A549 (cell line): ENCODE measurements around the gene RIPOR2.

Experiments used
- BHLHE40 ChIP-seq: IDR thresholded peaks from 2 replicates; pipeline ENCODE4 v1.6.1; 2012; ENCODE audit warnings: low read depth, low read length, inconsistent platforms
- CBX8 ChIP-seq: fragments of 200-600 bp; sonication (generic); IDR thresholded peaks from 2 replicates; pipeline ENCODE4 v1.6.1; 2016
- CEBPB ChIP-seq, 2 experiments: fragments of >200 bp in 1 of 2; sonication (Bioruptor Twin) in 1 of 2; formaldehyde crosslinking in 1 of 2; IDR thresholded peaks; 2 replicates each; pipeline ENCODE4 v1.6.1; 2012 to 2016
- CHD2 ChIP-seq: fragments of 150-350 bp; IDR thresholded peaks from 2 replicates; pipeline ENCODE4 v1.6.1; 2014; ENCODE audit warnings: low read length; ENCODE audit not compliant: partially characterized antibody
- CTCF ChIP-seq: fragments of >200 bp; sonication (Bioruptor Twin); formaldehyde crosslinking; IDR thresholded peaks from 3 replicates; pipeline ENCODE4 v1.5.1; 2016
- EP300 ChIP-seq, 2 experiments: fragments of >200 bp; sonication (Bioruptor Twin); formaldehyde crosslinking; IDR thresholded peaks; 2 replicates in 1 of 2; 3 replicates in 1 of 2; pipeline ENCODE4 v1.6.1; 2016 to 2017
- FOSL2 ChIP-seq, 2 experiments: fragments of 450-650 bp in 1 of 2; fragments of >200 bp in 1 of 2; sonication (Bioruptor Twin) in 1 of 2; formaldehyde crosslinking; IDR thresholded peaks; 2 replicates each; pipeline versions ENCODE4 v1.5.0 to v1.6.1; 2016 to 2020; ENCODE audit warnings: mild to moderate bottlenecking in 1 of 2, moderate library complexity in 1 of 2
- HDAC2 ChIP-seq: fragments of 200-600 bp; sonication (generic); IDR thresholded peaks from 2 replicates; pipeline ENCODE4 v1.6.1; 2016
- HMGXB4 ChIP-seq: fragments of 250-450 bp; sonication (Bioruptor Pico); IDR thresholded peaks from 2 replicates; pipeline ENCODE4 v1.5.0; 2021; ENCODE audit warnings: mild to moderate bottlenecking, moderate library complexity, borderline replicate concordance
- MYC ChIP-seq: IDR thresholded peaks from 2 replicates; pipeline ENCODE4 v1.6.1; 2012; ENCODE audit warnings: mild to moderate bottlenecking, inconsistent platforms, low read length, improper control_type of control experiment, borderline replicate concordance
- NR3C1 ChIP-seq: fragments of >200 bp; sonication (Bioruptor Twin); formaldehyde crosslinking; IDR thresholded peaks from 3 replicates; pipeline ENCODE4 v1.6.1; 2017
- POLR2A ChIP-seq: IDR thresholded peaks from 2 replicates; pipeline ENCODE4 v1.6.1; 2012; ENCODE audit warnings: mild to moderate bottlenecking, low read length
- RFX5 ChIP-seq: fragments of 450-650 bp; IDR thresholded peaks from 2 replicates; pipeline ENCODE4 v1.7.1; 2014; ENCODE audit warnings: antibody characterized with exemption, mild to moderate bottlenecking, moderate library complexity
- TF ChIP-seq, protein P1 (sequence below): fragments of 200-600 bp; sonication (generic); IDR thresholded peaks from 2 replicates; pipeline ENCODE4 v1.6.1; 2016; ENCODE audit warnings: antibody characterized with exemption, mild to moderate bottlenecking, moderate library complexity

DNA sequence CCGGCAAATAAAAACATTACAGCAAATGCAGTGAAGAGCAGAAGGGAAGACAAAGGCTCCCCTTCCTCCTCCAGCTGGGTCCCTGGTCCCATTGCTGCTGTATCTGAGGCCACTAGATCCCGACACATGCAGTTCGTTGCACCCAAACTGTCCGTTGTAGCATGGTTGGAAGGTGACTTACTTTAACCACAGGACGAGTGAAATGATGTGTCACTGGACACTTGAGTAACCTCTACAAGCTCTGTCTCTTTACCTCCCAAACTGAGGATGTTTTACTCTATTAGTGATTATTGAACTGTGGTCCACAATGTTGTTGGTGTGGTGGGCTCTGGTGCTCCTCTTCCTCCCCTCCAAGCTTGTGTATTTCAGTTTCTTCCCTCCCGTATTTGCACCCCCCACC lies 90.9 kb downstream of the RIPOR2 start:
- no peak for TF ChIP-seq MYC
- TF ChIP-seq FOSL2 (IDR thresholded peaks at IDR 0.05): no peak
- TF ChIP-seq FOSL2 (CRISPR knock-in tag; IDR thresholded peaks at IDR 0.05): no peak
- no peak for TF ChIP-seq RFX5
- no peak for TF ChIP-seq EP300 (IDR thresholded peaks at IDR 0.05)
- TF ChIP-seq CEBPB (IDR thresholded peaks at IDR 0.05): no peak
- no peak for TF ChIP-seq CBX8
- TF ChIP-seq CTCF: no peak
- TF ChIP-seq, protein P1, sequence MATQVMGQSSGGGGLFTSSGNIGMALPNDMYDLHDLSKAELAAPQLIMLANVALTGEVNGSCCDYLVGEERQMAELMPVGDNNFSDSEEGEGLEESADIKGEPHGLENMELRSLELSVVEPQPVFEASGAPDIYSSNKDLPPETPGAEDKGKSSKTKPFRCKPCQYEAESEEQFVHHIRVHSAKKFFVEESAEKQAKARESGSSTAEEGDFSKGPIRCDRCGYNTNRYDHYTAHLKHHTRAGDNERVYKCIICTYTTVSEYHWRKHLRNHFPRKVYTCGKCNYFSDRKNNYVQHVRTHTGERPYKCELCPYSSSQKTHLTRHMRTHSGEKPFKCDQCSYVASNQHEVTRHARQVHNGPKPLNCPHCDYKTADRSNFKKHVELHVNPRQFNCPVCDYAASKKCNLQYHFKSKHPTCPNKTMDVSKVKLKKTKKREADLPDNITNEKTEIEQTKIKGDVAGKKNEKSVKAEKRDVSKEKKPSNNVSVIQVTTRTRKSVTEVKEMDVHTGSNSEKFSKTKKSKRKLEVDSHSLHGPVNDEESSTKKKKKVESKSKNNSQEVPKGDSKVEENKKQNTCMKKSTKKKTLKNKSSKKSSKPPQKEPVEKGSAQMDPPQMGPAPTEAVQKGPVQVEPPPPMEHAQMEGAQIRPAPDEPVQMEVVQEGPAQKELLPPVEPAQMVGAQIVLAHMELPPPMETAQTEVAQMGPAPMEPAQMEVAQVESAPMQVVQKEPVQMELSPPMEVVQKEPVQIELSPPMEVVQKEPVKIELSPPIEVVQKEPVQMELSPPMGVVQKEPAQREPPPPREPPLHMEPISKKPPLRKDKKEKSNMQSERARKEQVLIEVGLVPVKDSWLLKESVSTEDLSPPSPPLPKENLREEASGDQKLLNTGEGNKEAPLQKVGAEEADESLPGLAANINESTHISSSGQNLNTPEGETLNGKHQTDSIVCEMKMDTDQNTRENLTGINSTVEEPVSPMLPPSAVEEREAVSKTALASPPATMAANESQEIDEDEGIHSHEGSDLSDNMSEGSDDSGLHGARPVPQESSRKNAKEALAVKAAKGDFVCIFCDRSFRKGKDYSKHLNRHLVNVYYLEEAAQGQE: no peak
- no peak for TF ChIP-seq BHLHE40
- TF ChIP-seq NR3C1: no peak
- no peak for TF ChIP-seq CHD2
- TF ChIP-seq HMGXB4: no peak
- no peak for TF ChIP-seq POLR2A
- no peak for TF ChIP-seq HDAC2
